Activated T-cell treated with anti-CD3 and anti-CD28 coated beads, Interleukin-2, amount 50 U/mL, for 24 hours (primary cell): ENCODE results near the gene SLC47A1.
A peak's percentile ranks its signal among the peaks of the same experiment; 100 is the strongest.
"Not testable (repeated sequence)": the region's sequence is repeated elsewhere in the genome, so short reads cannot be mapped to it uniquely, and the experiment has no call there.

Source experiments
- DNase-seq: peaks from one replicate; pipeline ENCODE4 v3.0.0-alpha.2; 2020
- H3K27ac Mint-ChIP-seq: 2 replicates; pipeline ENCODE4 v1.8.0; 2020; ENCODE audit warnings: mild to moderate bottlenecking, mixed read lengths
- H3K27me3 Mint-ChIP-seq: 2 replicates; pipeline ENCODE4 v1.8.0; 2020; ENCODE audit warnings: mixed read lengths
- H3K36me3 Mint-ChIP-seq: 2 replicates; pipeline ENCODE4 v1.8.0; 2020; ENCODE audit warnings: low read depth, mixed read lengths
- H3K4me1 Mint-ChIP-seq: 2 replicates; pipeline ENCODE4 v1.8.0; 2020; ENCODE audit warnings: low read depth, mixed read lengths
- H3K4me3 Mint-ChIP-seq: 2 replicates; pipeline ENCODE4 v1.8.0; 2020; ENCODE audit warnings: mild to moderate bottlenecking, moderate library complexity, mixed read lengths
- H3K9me3 Mint-ChIP-seq: 2 replicates; pipeline ENCODE4 v1.8.0; 2020; ENCODE audit warnings: mixed read lengths

SLC47A1 gene

GRCh38 chr17:19533718-19534561, at the start of gene SLC47A1:
Gene SLC47A1, plus strand, starts transcription at chr17:19533854. Its CDS starts 86 bp downstream, at chr17:19533940.
- Mint-ChIP-seq H3K4me1 (peaks cover 14% of the 10 kb centered on the region), H3K9me3 (no peaks in the 10 kb centered on the region), H3K4me3 (peak within 1 kb of the TSS; percentile 66), H3K36me3 (no peaks in the 10 kb centered on the region), H3K27ac (no peak within 1 kb of the TSS), H3K27me3 (peaks cover 61% of the 10 kb centered on the region)
- DNase-seq, result peak; percentile 47

- DNase-seq, result no peak
- Mint-ChIP-seq H3K4me3 (no peak overlapping the region), H3K27ac (no peak overlapping the region), H3K36me3 (no peaks in the 10 kb centered on the region), H3K4me1 (no peaks in the 10 kb centered on the region), H3K27me3 (no peaks in the 10 kb centered on the region), H3K9me3 (no peaks in the 10 kb centered on the region)
These were observed 47.8 kb upstream of the SLC47A1 start for GRCh38 chr17:19485800-19486340.

GRCh38 chr17:19486351-19487023, 47.2 kb upstream of the SLC47A1 start:
- no peaks in the 10 kb centered on the region for H3K4me1 Mint-ChIP-seq
- H3K27ac Mint-ChIP-seq, result no peak overlapping the region
- DNase-seq, result no peak
- H3K9me3 Mint-ChIP-seq, result no peaks in the 10 kb centered on the region
- H3K36me3 Mint-ChIP-seq, result no peaks in the 10 kb centered on the region
- H3K4me3 Mint-ChIP-seq, result no peak overlapping the region
- H3K27me3 Mint-ChIP-seq, result no peaks in the 10 kb centered on the region

- H3K27ac Mint-ChIP-seq, result no peak overlapping the region
- H3K9me3 Mint-ChIP-seq, result no peaks in the 10 kb centered on the region
- no peaks in the 10 kb centered on the region for H3K36me3 Mint-ChIP-seq
- H3K4me3 Mint-ChIP-seq, result no peak overlapping the region
- H3K4me1 Mint-ChIP-seq, result no peaks in the 10 kb centered on the region
- DNase-seq, result no peak
- H3K27me3 Mint-ChIP-seq, result no peaks in the 10 kb centered on the region
These were observed 46.5 kb upstream of the SLC47A1 start for GRCh38 chr17:19487024-19487600.

GRCh38 chr17:19492141-19492540, 41.5 kb upstream of the SLC47A1 start:
- Mint-ChIP-seq H3K4me3 (no peak overlapping the region), H3K4me1 (no peaks in the 10 kb centered on the region), H3K36me3 (no peaks in the 10 kb centered on the region), H3K9me3 (no peaks in the 10 kb centered on the region), H3K27ac (no peak overlapping the region), H3K27me3 (no peaks in the 10 kb centered on the region)
- DNase-seq, result no peak

GRCh38 chr17:19494961-19495806, 38.5 kb upstream of the SLC47A1 start:
- Mint-ChIP-seq H3K27ac (no peak overlapping the region), H3K4me3 (no peak overlapping the region), H3K36me3 (no peaks in the 10 kb centered on the region), H3K4me1 (peaks cover 2% of the 10 kb centered on the region), H3K9me3 (no peaks in the 10 kb centered on the region), H3K27me3 (no peaks in the 10 kb centered on the region)
- DNase-seq, result no peak

GRCh38 chr17:19495828-19496528, 37.7 kb upstream of the SLC47A1 start:
- Mint-ChIP-seq H3K4me3 (no peak overlapping the region), H3K4me1 (peaks cover 2% of the 10 kb centered on the region), H3K9me3 (no peaks in the 10 kb centered on the region), H3K36me3 (no peaks in the 10 kb centered on the region), H3K27ac (no peak overlapping the region), H3K27me3 (no peaks in the 10 kb centered on the region)
- DNase-seq, result no peak

- no peak overlapping the region for H3K4me3 Mint-ChIP-seq
- DNase-seq, result no peak
- peaks cover 5% of the 10 kb centered on the region for H3K4me1 Mint-ChIP-seq
- no peaks in the 10 kb centered on the region for H3K36me3 Mint-ChIP-seq
- H3K27ac Mint-ChIP-seq, result no peak overlapping the region
- peaks cover 3% of the 10 kb centered on the region for H3K27me3 Mint-ChIP-seq
- H3K9me3 Mint-ChIP-seq, result no peaks in the 10 kb centered on the region
These were observed 36.0 kb upstream of the SLC47A1 start for GRCh38 chr17:19497624-19498023.

GRCh38 chr17:19501219-19501618, 32.4 kb upstream of the SLC47A1 start:
- H3K27ac Mint-ChIP-seq, result no peak overlapping the region
- no peak overlapping the region for H3K4me3 Mint-ChIP-seq
- peaks cover 7% of the 10 kb centered on the region for H3K4me1 Mint-ChIP-seq
- peaks cover 6% of the 10 kb centered on the region for H3K27me3 Mint-ChIP-seq
- no peaks in the 10 kb centered on the region for H3K36me3 Mint-ChIP-seq
- DNase-seq, result no peak
- H3K9me3 Mint-ChIP-seq, result no peaks in the 10 kb centered on the region

- no peaks in the 10 kb centered on the region for H3K9me3 Mint-ChIP-seq
- peak; percentile 47 for DNase-seq
- H3K27ac Mint-ChIP-seq, result no peak overlapping the region
- no peak overlapping the region for H3K4me3 Mint-ChIP-seq
- peaks cover 5% of the 10 kb centered on the region for H3K4me1 Mint-ChIP-seq
- H3K27me3 Mint-ChIP-seq, result peaks cover 6% of the 10 kb centered on the region
- no peaks in the 10 kb centered on the region for H3K36me3 Mint-ChIP-seq
These were observed 31.1 kb upstream of the SLC47A1 start for GRCh38 chr17:19502517-19502916.

- H3K36me3 Mint-ChIP-seq, H3K4me3 Mint-ChIP-seq, H3K27ac Mint-ChIP-seq, DNase-seq, H3K9me3 Mint-ChIP-seq, H3K27me3 Mint-ChIP-seq: not testable (repeated sequence)
- H3K4me1 Mint-ChIP-seq, result peaks cover 13% of the 10 kb centered on the region
These were observed 28.1 kb upstream of the SLC47A1 start for GRCh38 chr17:19505561-19505960.

- peak overlapping the region; percentile 86 for H3K4me3 Mint-ChIP-seq
- peak overlapping the region; percentile 98 for H3K27ac Mint-ChIP-seq
- peaks cover 8% of the 10 kb centered on the region for H3K4me1 Mint-ChIP-seq
These were observed 25.7 kb upstream of the SLC47A1 start for GRCh38 chr17:19507775-19508576.

GRCh38 chr17:19508577-19508867, 25.1 kb upstream of the SLC47A1 start:
- H3K27ac Mint-ChIP-seq, result peak overlapping the region; percentile 98
- no peaks in the 10 kb centered on the region for H3K9me3 Mint-ChIP-seq
- DNase-seq, result no peak
- H3K4me1 Mint-ChIP-seq, result peaks cover 8% of the 10 kb centered on the region
- peaks cover 3% of the 10 kb centered on the region for H3K36me3 Mint-ChIP-seq
- peak overlapping the region; percentile 86 for H3K4me3 Mint-ChIP-seq
- H3K27me3 Mint-ChIP-seq, result peaks cover 3% of the 10 kb centered on the region

More at GRCh38 chr17:19507775-19508576, 25.7 kb upstream of the SLC47A1 start:
- Mint-ChIP-seq H3K27me3 (peaks cover 3% of the 10 kb centered on the region), H3K9me3 (no peaks in the 10 kb centered on the region), H3K36me3 (peaks cover 3% of the 10 kb centered on the region)
- DNase-seq, result peak; percentile 96
